PC-3 (cell line): ENCODE results near the gene VPS50.
"Not testable (repeated sequence)": the region's sequence is repeated elsewhere in the genome, so short reads cannot be mapped to it uniquely, and the experiment has no call there.

Source experiments
- EZH2 ChIP-seq: fragments of 300-600 bp; sonication (generic); IDR thresholded peaks from one replicate; pipeline ENCODE4 v1.6.1; 2017; ENCODE audit warnings: antibody characterized with exemption, mild to moderate bottlenecking, low read length; ENCODE audit not compliant: unreplicated experiment
- EZH2phosphoT487 ChIP-seq: fragments of 300-600 bp; sonication (generic); IDR thresholded peaks from 2 replicates; pipeline ENCODE4 v1.6.1; 2018; ENCODE audit warnings: mild to moderate bottlenecking, antibody characterized with exemption, low read length, borderline replicate concordance
- TF ChIP-seq, protein P1 (sequence below): fragments of 300-600 bp; sonication (generic); conservative IDR thresholded peaks from 2 replicates; pipeline ENCODE4 v1.5.1; 2017; ENCODE audit warnings: antibody characterized with exemption, low read depth, mild to moderate bottlenecking, low read length

DNA sequence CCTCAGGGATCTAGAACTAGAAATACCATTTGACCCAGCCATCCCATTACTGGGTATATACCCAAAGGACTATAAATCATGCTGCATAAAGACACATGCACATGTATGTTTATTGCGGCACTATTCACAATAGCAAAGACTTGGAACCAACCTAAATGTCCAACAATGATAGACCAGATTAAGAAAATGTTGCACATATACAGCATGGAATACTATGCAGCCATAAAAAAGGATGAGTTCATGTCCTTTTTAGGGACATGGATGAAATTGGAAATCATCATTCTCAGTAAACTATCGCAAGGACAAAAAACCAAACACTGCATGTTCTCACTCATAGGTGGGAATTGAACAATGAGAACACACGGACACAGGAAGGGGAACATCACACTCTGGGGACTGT is 138.8 kb downstream of the VPS50 start:
- TF ChIP-seq, protein P1, sequence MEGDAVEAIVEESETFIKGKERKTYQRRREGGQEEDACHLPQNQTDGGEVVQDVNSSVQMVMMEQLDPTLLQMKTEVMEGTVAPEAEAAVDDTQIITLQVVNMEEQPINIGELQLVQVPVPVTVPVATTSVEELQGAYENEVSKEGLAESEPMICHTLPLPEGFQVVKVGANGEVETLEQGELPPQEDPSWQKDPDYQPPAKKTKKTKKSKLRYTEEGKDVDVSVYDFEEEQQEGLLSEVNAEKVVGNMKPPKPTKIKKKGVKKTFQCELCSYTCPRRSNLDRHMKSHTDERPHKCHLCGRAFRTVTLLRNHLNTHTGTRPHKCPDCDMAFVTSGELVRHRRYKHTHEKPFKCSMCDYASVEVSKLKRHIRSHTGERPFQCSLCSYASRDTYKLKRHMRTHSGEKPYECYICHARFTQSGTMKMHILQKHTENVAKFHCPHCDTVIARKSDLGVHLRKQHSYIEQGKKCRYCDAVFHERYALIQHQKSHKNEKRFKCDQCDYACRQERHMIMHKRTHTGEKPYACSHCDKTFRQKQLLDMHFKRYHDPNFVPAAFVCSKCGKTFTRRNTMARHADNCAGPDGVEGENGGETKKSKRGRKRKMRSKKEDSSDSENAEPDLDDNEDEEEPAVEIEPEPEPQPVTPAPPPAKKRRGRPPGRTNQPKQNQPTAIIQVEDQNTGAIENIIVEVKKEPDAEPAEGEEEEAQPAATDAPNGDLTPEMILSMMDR = not testable (repeated sequence)
- TF ChIP-seq EZH2, EZH2phosphoT487: not testable (repeated sequence)
